HepG2 (cell line): ENCODE measurements around the gene OTUD7B. TPM values are rescaled to one million over a fixed set of nuclear protein-coding genes. Genes with fewer than 3 reads are reported as not detected.

Experiments used
- BRCA1 ChIP-seq: sonication (generic); formaldehyde crosslinking; IDR thresholded peaks from 2 replicates; pipeline ENCODE4 v1.4.0; 2020; ENCODE audit warnings: missing genetic modification reagents
- ETV6 ChIP-seq: sonication (generic); formaldehyde crosslinking; conservative IDR thresholded peaks from 2 replicates; pipeline ENCODE4 v1.4.0; 2020; ENCODE audit warnings: missing genetic modification reagents
- GTF2F1 ChIP-seq: fragments of 150-350 bp; IDR thresholded peaks from 2 replicates; pipeline ENCODE4 v1.6.1; 2014; ENCODE audit warnings: low read length
- KDM5B ChIP-seq: sonication (generic); formaldehyde crosslinking; IDR thresholded peaks from 2 replicates; pipeline ENCODE4 v1.4.0; 2020; ENCODE audit warnings: missing genetic modification reagents, mild to moderate bottlenecking, borderline replicate concordance
- ONECUT2 ChIP-seq: sonication (generic); formaldehyde crosslinking; IDR thresholded peaks from 2 replicates; pipeline ENCODE4 v1.4.0; 2020; ENCODE audit warnings: missing genetic modification reagents
- PHF20 ChIP-seq: sonication (generic); formaldehyde crosslinking; IDR thresholded peaks from 2 replicates; pipeline ENCODE4 v1.5.0; 2020; ENCODE audit warnings: mild to moderate bottlenecking, missing genetic modification reagents
- PHF5A ChIP-seq: IDR thresholded peaks from one replicate; pipeline ENCODE4 v1.6.1; 2018; ENCODE audit warnings: low read depth, missing genetic modification reagents; ENCODE audit not compliant: unreplicated experiment
- POGZ ChIP-seq: sonication (generic); formaldehyde crosslinking; IDR thresholded peaks from 2 replicates; pipeline ENCODE4 v1.4.0; 2020; ENCODE audit warnings: mild to moderate bottlenecking, missing genetic modification reagents
- RARA ChIP-seq: IDR thresholded peaks from 2 replicates; pipeline ENCODE4 v1.6.1; 2016; ENCODE audit warnings: missing genetic modification reagents, missing compliant biosample characterization
- RBM39 ChIP-seq: fragments of 200-400 bp; formaldehyde crosslinking; IDR thresholded peaks from one replicate; pipeline ENCODE4 v1.6.1; 2018; ENCODE audit warnings: antibody characterized with exemption, mild to moderate bottlenecking, low read depth, low read length; ENCODE audit not compliant: poor library complexity, severe bottlenecking
- SALL2 ChIP-seq: sonication (generic); formaldehyde crosslinking; IDR thresholded peaks from 2 replicates; pipeline ENCODE4 v1.8.1; 2023; ENCODE audit warnings: mild to moderate bottlenecking, missing genetic modification reagents, inconsistent platforms
- SIX1 ChIP-seq: sonication (generic); formaldehyde crosslinking; IDR thresholded peaks from 2 replicates; pipeline ENCODE4 v1.4.0; 2020; ENCODE audit warnings: missing genetic modification reagents, borderline replicate concordance
- SMAD1 ChIP-seq: sonication (generic); formaldehyde crosslinking; IDR thresholded peaks from 2 replicates; pipeline ENCODE4 v1.4.0; 2020; ENCODE audit warnings: missing genetic modification reagents, low read depth, mild to moderate bottlenecking, borderline replicate concordance
- SRSF9 ChIP-seq: fragments of 200-400 bp; formaldehyde crosslinking; IDR thresholded peaks from 2 replicates; pipeline ENCODE4 v1.6.1; 2018; ENCODE audit warnings: borderline replicate concordance, mild to moderate bottlenecking, low read depth, low read length; ENCODE audit not compliant: insufficient read depth, poor library complexity, severe bottlenecking
- SYNCRIP ChIP-seq: fragments of 200-400 bp; formaldehyde crosslinking; IDR thresholded peaks from 2 replicates; pipeline ENCODE4 v1.6.1; 2018; ENCODE audit warnings: mild to moderate bottlenecking, low read depth, low read length; ENCODE audit not compliant: insufficient read depth
- TCF7L2 ChIP-seq: IDR thresholded peaks from 2 replicates; pipeline ENCODE4 v1.6.1; 2011; ENCODE audit warnings: mild to moderate bottlenecking, low read depth, low read length, moderate library complexity
- ZFP36 ChIP-seq: fragments of 150-350 bp; IDR thresholded peaks from 2 replicates; pipeline ENCODE4 v1.6.1; 2018; ENCODE audit warnings: borderline replicate concordance, low read length, low read depth; ENCODE audit not compliant: partially characterized antibody
- ZNF33B ChIP-seq: sonication (generic); formaldehyde crosslinking; IDR thresholded peaks from 2 replicates; pipeline ENCODE4 v1.5.1; 2020; ENCODE audit warnings: mild to moderate bottlenecking, missing genetic modification reagents
- ZNF350 ChIP-seq: sonication (generic); formaldehyde crosslinking; IDR thresholded peaks from 2 replicates; pipeline ENCODE4 v1.4.0; 2020; ENCODE audit warnings: mild to moderate bottlenecking, low read depth, missing genetic modification reagents, borderline replicate concordance
- ZNF605 ChIP-seq: sonication (generic); formaldehyde crosslinking; IDR thresholded peaks from 2 replicates; pipeline ENCODE4 v1.8.0; 2022; ENCODE audit warnings: mild to moderate bottlenecking, missing genetic modification reagents
- polyA plus RNA-seq, 8 experiments: library from polyadenylated mRNA; depleted of rRNA in 3 of 8; stranded (reverse) in 7 of 8; unstranded in 1 of 8; fragments of >200 nt; fragmentation: Illumina TruSeq in 4 of 8; extraction: Trizol in 4 of 8; gene quantifications; 2 replicates each; pipeline versions ENCODE4 v1.2.1 to v1.2.3, GENCODE V29; 2011 to 2016; ENCODE audit warnings: low read depth in 4 of 8, missing spikeins in 1 of 8, mixed read lengths in 1 of 8; ENCODE audit not compliant: insufficient read depth in 1 of 8
- total RNA-seq, 5 experiments: library from RNA; depleted of rRNA; stranded (reverse); fragments of >200 nt; fragmentation: Illumina TruSeq; extraction: Trizol; gene quantifications; 2 replicates each; pipeline ENCODE4 v1.2.3, GENCODE V29; 2016; ENCODE audit warnings: low read depth in 1 of 5
- TF ChIP-seq, protein P1 (sequence below): sonication (generic); formaldehyde crosslinking; IDR thresholded peaks from 2 replicates; pipeline ENCODE4 v1.8.1; 2023; ENCODE audit warnings: mild to moderate bottlenecking, missing genetic modification reagents
- TF ChIP-seq, protein P2 (sequence below): sonication (generic); formaldehyde crosslinking; IDR thresholded peaks from 2 replicates; pipeline ENCODE4 v1.4.0; 2020; ENCODE audit warnings: missing genetic modification reagents, borderline replicate concordance
- TF ChIP-seq, protein P3 (sequence below): sonication (generic); formaldehyde crosslinking; IDR thresholded peaks from 2 replicates; pipeline ENCODE4 v1.5.0; 2020; ENCODE audit warnings: missing genetic modification reagents

Gene OTUD7B
- total and polyA plus RNA-seq, 2 of the 13 experiments (the other 11 are each of a cell fraction or from before 2014, with no cell fraction given): 5.1 to 11.2 TPM

DNA sequence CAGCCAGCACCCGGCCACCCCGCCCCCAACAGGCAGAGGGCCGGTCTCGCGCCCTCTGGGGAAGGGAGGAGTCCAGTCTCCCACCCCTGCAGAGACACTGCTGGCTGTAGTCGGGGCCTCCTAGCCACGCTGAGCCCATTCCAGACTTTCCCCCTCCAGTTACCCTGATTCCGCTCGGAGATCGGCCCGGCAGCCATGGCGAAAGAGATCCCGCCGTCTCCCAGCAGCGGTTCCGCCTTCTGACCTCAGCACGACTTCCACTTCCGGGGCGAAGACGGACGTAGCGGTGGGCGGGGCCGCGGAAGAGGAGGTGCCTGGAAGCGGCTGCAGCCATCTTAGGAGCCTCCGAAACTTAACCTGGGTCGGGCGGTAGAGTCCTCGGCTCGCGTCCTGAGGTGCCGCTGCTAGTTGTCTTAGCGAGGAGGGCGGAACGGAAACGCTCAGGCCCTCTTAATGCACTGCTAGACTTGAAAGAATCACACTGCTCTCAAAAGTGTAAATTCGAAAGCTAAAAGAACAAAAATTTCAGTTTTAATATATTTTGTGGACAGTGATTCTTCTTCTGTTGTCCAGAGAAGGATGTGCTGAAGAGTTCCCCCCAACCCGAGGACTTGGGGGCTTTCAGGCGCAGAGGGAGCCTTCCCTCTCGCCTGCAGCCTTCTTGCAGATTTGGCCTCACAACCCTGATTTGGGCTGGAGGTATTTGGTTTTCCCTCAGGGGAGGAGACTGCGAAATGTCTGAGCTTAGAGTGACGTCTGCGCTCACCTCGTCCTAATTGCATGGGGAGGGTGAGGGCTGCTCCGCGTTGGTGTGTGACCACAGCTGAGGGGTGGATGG is 82.7 kb downstream of the OTUD7B start, which contains the start of gene SF3B4 (continued):
- 0 out of 2 replicates have a peak, but pooled peaks have one; percentile 62 for TF ChIP-seq ETV6 (CRISPR knock-in tag)
- peak; percentile 63 for TF ChIP-seq PHF5A (CRISPR knock-in tag)
- TF ChIP-seq BRCA1: no peak
- TF ChIP-seq SRSF9: no peak
- TF ChIP-seq, protein P1, sequence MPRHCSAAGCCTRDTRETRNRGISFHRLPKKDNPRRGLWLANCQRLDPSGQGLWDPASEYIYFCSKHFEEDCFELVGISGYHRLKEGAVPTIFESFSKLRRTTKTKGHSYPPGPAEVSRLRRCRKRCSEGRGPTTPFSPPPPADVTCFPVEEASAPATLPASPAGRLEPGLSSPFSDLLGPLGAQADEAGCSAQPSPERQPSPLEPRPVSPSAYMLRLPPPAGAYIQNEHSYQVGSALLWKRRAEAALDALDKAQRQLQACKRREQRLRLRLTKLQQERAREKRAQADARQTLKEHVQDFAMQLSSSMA (CRISPR knock-in tag): no peak
- 0 out of 2 replicates have a peak, but pooled peaks have one; percentile 23 for TF ChIP-seq SALL2 (CRISPR knock-in tag)
- TF ChIP-seq POGZ: peak; percentile 81
- TF ChIP-seq SYNCRIP: no peak
- peak; percentile 87; the same call in 1 of the 2 replicates for TF ChIP-seq KDM5B (CRISPR knock-in tag)
- TF ChIP-seq, protein P2, sequence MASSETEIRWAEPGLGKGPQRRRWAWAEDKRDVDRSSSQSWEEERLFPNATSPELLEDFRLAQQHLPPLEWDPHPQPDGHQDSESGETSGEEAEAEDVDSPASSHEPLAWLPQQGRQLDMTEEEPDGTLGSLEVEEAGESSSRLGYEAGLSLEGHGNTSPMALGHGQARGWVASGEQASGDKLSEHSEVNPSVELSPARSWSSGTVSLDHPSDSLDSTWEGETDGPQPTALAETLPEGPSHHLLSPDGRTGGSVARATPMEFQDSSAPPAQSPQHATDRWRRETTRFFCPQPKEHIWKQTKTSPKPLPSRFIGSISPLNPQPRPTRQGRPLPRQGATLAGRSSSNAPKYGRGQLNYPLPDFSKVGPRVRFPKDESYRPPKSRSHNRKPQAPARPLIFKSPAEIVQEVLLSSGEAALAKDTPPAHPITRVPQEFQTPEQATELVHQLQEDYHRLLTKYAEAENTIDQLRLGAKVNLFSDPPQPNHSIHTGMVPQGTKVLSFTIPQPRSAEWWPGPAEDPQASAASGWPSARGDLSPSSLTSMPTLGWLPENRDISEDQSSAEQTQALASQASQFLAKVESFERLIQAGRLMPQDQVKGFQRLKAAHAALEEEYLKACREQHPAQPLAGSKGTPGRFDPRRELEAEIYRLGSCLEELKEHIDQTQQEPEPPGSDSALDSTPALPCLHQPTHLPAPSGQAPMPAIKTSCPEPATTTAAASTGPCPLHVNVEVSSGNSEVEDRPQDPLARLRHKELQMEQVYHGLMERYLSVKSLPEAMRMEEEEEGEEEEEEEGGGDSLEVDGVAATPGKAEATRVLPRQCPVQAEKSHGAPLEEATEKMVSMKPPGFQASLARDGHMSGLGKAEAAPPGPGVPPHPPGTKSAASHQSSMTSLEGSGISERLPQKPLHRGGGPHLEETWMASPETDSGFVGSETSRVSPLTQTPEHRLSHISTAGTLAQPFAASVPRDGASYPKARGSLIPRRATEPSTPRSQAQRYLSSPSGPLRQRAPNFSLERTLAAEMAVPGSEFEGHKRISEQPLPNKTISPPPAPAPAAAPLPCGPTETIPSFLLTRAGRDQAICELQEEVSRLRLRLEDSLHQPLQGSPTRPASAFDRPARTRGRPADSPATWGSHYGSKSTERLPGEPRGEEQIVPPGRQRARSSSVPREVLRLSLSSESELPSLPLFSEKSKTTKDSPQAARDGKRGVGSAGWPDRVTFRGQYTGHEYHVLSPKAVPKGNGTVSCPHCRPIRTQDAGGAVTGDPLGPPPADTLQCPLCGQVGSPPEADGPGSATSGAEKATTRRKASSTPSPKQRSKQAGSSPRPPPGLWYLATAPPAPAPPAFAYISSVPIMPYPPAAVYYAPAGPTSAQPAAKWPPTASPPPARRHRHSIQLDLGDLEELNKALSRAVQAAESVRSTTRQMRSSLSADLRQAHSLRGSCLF (CRISPR knock-in tag): no peak
- TF ChIP-seq SMAD1 (CRISPR knock-in tag): no peak
- TF ChIP-seq SIX1 (CRISPR knock-in tag): no peak
- peak; percentile 95 for TF ChIP-seq PHF20 (CRISPR knock-in tag)
- peak; percentile 78 for TF ChIP-seq ZNF33B (CRISPR knock-in tag)
- peak; percentile 87 for TF ChIP-seq RBM39
- no peak for TF ChIP-seq GTF2F1
- peak; percentile 65; the same call in 1 of the 2 replicates for TF ChIP-seq ZNF350
- TF ChIP-seq ZNF605 (CRISPR knock-in tag): peak; percentile 72; the same call in 1 of the 2 replicates
- TF ChIP-seq ONECUT2: no peak
- TF ChIP-seq, protein P3, sequence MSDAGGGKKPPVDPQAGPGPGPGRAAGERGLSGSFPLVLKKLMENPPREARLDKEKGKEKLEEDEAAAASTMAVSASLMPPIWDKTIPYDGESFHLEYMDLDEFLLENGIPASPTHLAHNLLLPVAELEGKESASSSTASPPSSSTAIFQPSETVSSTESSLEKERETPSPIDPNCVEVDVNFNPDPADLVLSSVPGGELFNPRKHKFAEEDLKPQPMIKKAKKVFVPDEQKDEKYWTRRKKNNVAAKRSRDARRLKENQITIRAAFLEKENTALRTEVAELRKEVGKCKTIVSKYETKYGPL (CRISPR knock-in tag): no peak
- TF ChIP-seq ZFP36: no peak
- TF ChIP-seq RARA (CRISPR knock-in tag): no peak; the same call in 1 of the 2 replicates
- TF ChIP-seq TCF7L2: no peak
